Body of pancreas (tissue), 4 donors: ENCODE data around the gene MOV10L1. TPM values are rescaled to one million over a fixed set of nuclear protein-coding genes. Genes with fewer than 3 reads are reported as not detected.
A peak's percentile ranks its signal among the peaks of the same experiment; 100 is the strongest.

ENCODE experiments used
- ATAC-seq: fragments of 150-250 bp; one replicate; pipeline ENCODE4 v1.9.1; 2016
- DNase-seq, 4 donors: peaks; one replicate each; pipeline ENCODE4 v3.0.0-alpha.2; 2019
- H3K27ac ChIP-seq, 4 donors: fragments of 200-600 bp; sonication (generic); 1 replicate in 3 of 4; 2 replicates in 1 of 4; pipeline versions ENCODE4 v1.5.1 to v1.6.1; 2016 to 2019; ENCODE audit warnings: mild to moderate bottlenecking in 1 of 4, mixed read lengths in 1 of 4, moderate library complexity in 1 of 4
- H3K27me3 ChIP-seq, 2 donors: fragments of 200-600 bp; sonication (generic); one replicate each; pipeline ENCODE4 v1.6.0; 2016; ENCODE audit warnings: mild to moderate bottlenecking in 1 of 2
- H3K36me3 ChIP-seq, 2 donors: fragments of 200-600 bp; sonication (generic); replicated peaks in 1 of 2; 2 replicates each; pipeline ENCODE4 v1.5.1; 2016; ENCODE audit warnings: low read depth in 2 of 2; ENCODE audit not compliant: insufficient read depth in 1 of 2
- H3K4me1 ChIP-seq: fragments of 200-600 bp; sonication (generic); one replicate; pipeline ENCODE4 v1.6.0; 2016
- H3K4me3 ChIP-seq, 2 donors: fragments of 200-600 bp; sonication (generic); 1 replicate in 1 of 2; 2 replicates in 1 of 2; pipeline ENCODE4 v1.5.1; 2016 to 2019
- H3K9me3 ChIP-seq, 3 donors: fragments of 200-600 bp; sonication (generic); 1 replicate in 2 of 3; 2 replicates in 1 of 3; pipeline ENCODE4 v1.5.1; 2016
- POLR2A ChIP-seq, 3 donors: fragments of 450-650 bp; IDR thresholded peaks; one replicate each; pipeline ENCODE4 v1.6.1; 2016; ENCODE audit warnings: antibody characterized with exemption in 3 of 3, mild to moderate bottlenecking in 2 of 3
- WGBS, 2 donors: methylation state at CpG; one replicate each; pipeline ENCODE4 v1.1.5; 2017; 5-methylcytosine and 5-hydroxymethylcytosine counted together
- intact Hi-C: fragments of 100-400 bp; cut with DNase I; formaldehyde crosslinking; loops from one replicate; pipeline ENCODE4 v1.15.1; 2023
- total RNA-seq, 2 donors: library from RNA; depleted of rRNA; stranded (reverse); fragments of >200 nt; gene quantifications; one replicate each; pipeline ENCODE4 v1.1.0, GENCODE V29; 2016
- TF ChIP-seq, protein P1 (sequence below), 7 experiments: fragments of 450-650 bp in 4 of 7; fragments of 200-600 bp in 3 of 7; sonication (generic) in 3 of 7; IDR thresholded peaks; one replicate each; pipeline ENCODE4 v1.5.1; 2016 to 2019; ENCODE audit warnings: antibody characterized with exemption in 7 of 7

Gene MOV10L1
- total RNA-seq, 2 donors from 2014 or later = 0.52 TPM; not detected in 1

DNA sequence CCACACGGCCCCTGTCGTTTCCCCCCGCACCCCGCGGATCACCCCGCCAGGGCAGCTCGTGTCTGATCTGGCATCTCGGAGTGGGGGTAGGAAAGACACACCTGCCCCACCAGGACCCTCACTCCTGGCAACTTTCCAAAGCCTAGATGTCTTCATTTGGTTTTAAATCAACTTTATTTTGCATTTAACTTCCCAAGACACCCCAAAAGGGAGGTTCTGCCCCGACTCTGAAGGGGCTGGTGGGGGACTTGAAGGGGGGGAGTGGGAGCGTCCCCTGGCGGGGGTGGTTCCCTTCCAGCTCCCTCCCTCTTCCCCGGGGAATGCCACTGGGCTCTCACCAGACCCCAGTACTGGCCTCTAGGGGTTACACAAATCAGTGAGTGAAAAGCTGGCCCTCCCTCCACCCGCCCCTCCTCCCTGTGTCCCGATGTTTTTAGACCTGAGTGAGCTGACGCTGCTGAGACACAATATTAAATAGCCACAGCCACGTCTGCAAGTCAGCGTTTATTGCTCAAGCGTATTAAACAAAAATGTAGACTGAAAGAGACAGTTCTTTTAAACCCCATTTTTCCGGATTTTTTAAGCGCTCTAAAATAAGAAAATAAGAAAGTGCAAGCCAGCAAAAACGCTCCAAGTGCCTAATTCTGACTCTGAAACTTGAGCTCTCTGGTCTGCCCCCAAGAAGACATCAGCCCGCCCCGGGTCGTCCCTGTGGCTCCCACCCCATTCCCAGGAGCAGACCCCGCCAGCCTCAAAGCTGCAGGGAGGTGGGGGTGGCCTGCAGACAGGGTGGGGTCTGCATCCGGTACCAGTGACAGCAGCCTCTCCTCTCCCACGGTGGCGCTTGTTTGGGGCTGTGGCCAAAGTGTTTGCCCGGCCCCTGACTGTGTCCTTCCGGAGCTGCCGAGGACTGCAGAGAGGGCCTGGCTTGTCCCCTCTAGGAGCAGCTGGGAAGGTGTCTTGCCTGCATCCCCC is 30.6 kb upstream of the MOV10L1 start:
- H3K9me3 ChIP-seq = no peaks in the 10 kb centered on the region
- DNase-seq (no peak), ATAC-seq (no peak)
- no peak overlapping the region for H3K27ac ChIP-seq
- peaks cover 0 to 9% of the 10 kb centered on the region in 2 donors for H3K27me3 ChIP-seq
- WGBS, 2 donors = 45 to 53% methylated on average over 25 to 30 of the region's 31 CpGs
- intact Hi-C loops = no loop called here
- TF ChIP-seq, protein P1, sequence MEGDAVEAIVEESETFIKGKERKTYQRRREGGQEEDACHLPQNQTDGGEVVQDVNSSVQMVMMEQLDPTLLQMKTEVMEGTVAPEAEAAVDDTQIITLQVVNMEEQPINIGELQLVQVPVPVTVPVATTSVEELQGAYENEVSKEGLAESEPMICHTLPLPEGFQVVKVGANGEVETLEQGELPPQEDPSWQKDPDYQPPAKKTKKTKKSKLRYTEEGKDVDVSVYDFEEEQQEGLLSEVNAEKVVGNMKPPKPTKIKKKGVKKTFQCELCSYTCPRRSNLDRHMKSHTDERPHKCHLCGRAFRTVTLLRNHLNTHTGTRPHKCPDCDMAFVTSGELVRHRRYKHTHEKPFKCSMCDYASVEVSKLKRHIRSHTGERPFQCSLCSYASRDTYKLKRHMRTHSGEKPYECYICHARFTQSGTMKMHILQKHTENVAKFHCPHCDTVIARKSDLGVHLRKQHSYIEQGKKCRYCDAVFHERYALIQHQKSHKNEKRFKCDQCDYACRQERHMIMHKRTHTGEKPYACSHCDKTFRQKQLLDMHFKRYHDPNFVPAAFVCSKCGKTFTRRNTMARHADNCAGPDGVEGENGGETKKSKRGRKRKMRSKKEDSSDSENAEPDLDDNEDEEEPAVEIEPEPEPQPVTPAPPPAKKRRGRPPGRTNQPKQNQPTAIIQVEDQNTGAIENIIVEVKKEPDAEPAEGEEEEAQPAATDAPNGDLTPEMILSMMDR (IDR thresholded peaks at IDR 0.05) = no peak
- no peak for TF ChIP-seq POLR2A (IDR thresholded peaks at IDR 0.05)
- H3K36me3 ChIP-seq = no peaks in the 10 kb centered on the region
- H3K4me3 ChIP-seq = no peak overlapping the region
- peaks cover 14% of the 10 kb centered on the region for H3K4me1 ChIP-seq

- 71 to 76% methylated on average over 5 to 7 of the region's 7 CpGs for WGBS, 2 donors
- DNase-seq (no peak), ATAC-seq (no peak)
- Histone ChIP-seq H3K27ac (no peak overlapping the region), H3K4me1 (peaks cover 14% of the 10 kb centered on the region), H3K9me3 (no peaks in the 10 kb centered on the region), H3K36me3 (no peaks in the 10 kb centered on the region), H3K27me3 (peaks cover 0 to 9% of the 10 kb centered on the region in 2 donors), H3K4me3 (no peak overlapping the region)
- TF ChIP-seq, protein P1 (IDR thresholded peaks at IDR 0.05) = no peak
- no peak for TF ChIP-seq POLR2A (IDR thresholded peaks at IDR 0.05)
- intact Hi-C loops = no loop called here
Measured at GRCh38 chr22:50059881-50060262, 29.9 kb upstream of the MOV10L1 start.

DNA sequence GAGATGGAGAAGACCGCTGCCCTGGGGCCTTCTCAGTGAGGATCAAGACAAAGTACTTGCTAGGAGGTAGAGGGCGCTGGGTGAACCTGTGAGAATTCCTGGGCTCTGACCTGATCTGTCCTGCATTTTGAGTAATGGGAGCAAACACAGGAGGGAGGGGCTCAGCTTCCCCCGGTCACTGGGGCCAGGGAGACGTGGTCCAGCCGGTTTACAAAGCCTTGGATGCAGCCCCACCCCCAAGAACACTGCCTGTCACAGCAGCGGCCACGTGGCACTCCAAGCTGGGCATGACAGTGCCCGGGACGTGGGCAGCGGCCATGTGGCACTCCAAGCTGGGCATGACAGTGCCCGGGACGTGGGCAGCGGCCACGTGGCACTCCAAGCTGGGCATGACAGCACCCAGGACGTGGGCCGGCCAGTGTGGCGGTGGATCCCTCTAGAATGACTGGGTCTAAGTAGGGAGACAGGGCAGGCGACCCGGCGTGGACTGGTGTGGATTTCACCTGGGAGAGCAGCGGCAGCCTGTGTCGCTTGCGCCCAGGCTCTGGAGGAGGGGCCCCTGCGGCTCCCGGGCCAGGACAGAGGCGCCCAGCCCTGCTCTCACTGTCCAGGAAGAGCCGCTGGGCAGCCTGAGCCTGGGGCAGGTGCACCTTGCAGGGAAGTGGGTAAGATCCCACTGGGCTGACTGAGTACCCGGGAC is 29.2 kb upstream of the MOV10L1 start:
- no peak overlapping the region for H3K27ac ChIP-seq
- ATAC-seq = peak; percentile 67
- no peak overlapping the region for H3K4me3 ChIP-seq
- DNase-seq = peak; percentile 41 to 74 (median 72)
- TF ChIP-seq, protein P1 (IDR thresholded peaks at IDR 0.05) = peak in 2 of 7 experiments; percentile 12 to 20
- no peak for TF ChIP-seq POLR2A (IDR thresholded peaks at IDR 0.05)
- no peaks in the 10 kb centered on the region for H3K9me3 ChIP-seq
- intact Hi-C loops = no loop called here
- peaks cover 0 to 9% of the 10 kb centered on the region in 2 donors for H3K27me3 ChIP-seq
- WGBS, 2 donors = 41 to 52% methylated on average over 10 to 28 of the region's 28 CpGs
- H3K4me1 ChIP-seq = peaks cover 14% of the 10 kb centered on the region
- no peaks in the 10 kb centered on the region for H3K36me3 ChIP-seq

DNA sequence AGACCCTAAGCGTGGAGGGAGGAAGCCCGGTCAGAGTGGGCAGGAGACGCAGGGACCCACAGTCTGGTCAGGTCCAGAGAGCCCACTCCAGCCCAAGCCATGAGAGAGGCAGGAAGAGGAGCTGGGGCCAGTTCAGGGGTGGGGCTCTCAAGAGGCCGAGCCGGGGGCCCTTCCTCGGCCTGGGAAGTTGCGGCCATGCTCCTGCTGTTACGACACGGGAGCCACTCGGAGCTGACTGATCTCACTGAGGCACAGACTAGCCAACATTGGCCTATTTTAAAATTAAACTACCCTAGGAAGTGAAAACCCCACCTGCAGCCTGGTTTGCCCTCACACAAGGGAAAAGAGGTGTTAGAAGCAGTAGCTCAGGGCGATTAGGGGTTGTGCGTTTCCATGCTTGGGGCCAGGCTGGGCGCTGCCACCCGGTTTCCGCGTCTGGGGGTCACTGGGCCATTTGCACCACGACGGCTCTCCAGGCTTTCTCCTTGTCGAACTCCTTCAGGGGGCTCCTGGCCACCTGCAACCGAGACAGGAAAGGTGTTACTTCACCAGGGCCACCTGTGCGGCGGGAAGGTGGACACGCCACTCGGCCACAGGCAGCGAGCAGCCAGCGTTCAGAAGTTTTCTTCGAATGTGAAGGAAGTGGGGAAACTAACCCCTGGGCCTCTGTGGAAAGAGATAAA is 28.5 kb upstream of the MOV10L1 start:
- ATAC-seq = no peak
- 63 to 77% methylated on average over 16 to 24 of the region's 27 CpGs for whole genome bisulfite sequencing, 2 donors
- Histone ChIP-seq H3K27ac (no peak overlapping the region), H3K4me1 (peaks cover 14% of the 10 kb centered on the region), H3K36me3 (no peaks in the 10 kb centered on the region), H3K9me3 (no peaks in the 10 kb centered on the region), H3K27me3 (peaks cover 0 to 9% of the 10 kb centered on the region in 2 donors), H3K4me3 (no peak overlapping the region)
- TF ChIP-seq POLR2A (IDR thresholded peaks at IDR 0.05) = no peak
- TF ChIP-seq, protein P1 (IDR thresholded peaks at IDR 0.05) = no peak
- no peak for DNase-seq
- intact Hi-C loops = no loop called here
